Neural cell (in vitro differentiated cells): ENCODE measurements around the gene NOTCH2.

Experiments used
- CTCF ChIP-seq: fragments of 450-650 bp; IDR thresholded peaks from 2 replicates; pipeline ENCODE4 v1.5.1; 2014; ENCODE audit warnings: antibody characterized with exemption, mild to moderate bottlenecking, moderate library complexity; ENCODE audit not compliant: poor library complexity, severe bottlenecking
- EP300 ChIP-seq: fragments of 450-650 bp; conservative IDR thresholded peaks from 2 replicates; pipeline ENCODE4 v1.6.1; 2014; ENCODE audit warnings: antibody characterized with exemption, mild to moderate bottlenecking, moderate library complexity; ENCODE audit not compliant: poor library complexity, severe bottlenecking
- EZH2 ChIP-seq: fragments of 200-600, 300-800 bp; shearing (Covaris generic), sonication (generic); IDR thresholded peaks from 2 replicates; pipeline ENCODE4 v1.6.1; 2014; ENCODE audit warnings: antibody characterized with exemption, low read length, borderline replicate concordance, mild to moderate bottlenecking; ENCODE audit not compliant: insufficient read depth, poor library complexity, severe bottlenecking
- MXI1 ChIP-seq: fragments of 450-650 bp; conservative IDR thresholded peaks from 2 replicates; pipeline ENCODE4 v1.6.1; 2014; ENCODE audit warnings: antibody characterized with exemption, mild to moderate bottlenecking; ENCODE audit not compliant: poor library complexity, severe bottlenecking
- REST ChIP-seq: IDR thresholded peaks from 2 replicates; pipeline ENCODE4 v1.6.1; 2012; ENCODE audit warnings: borderline replicate concordance
- TAF1 ChIP-seq: IDR thresholded peaks from 2 replicates; pipeline ENCODE4 v1.6.1; 2012; ENCODE audit warnings: low read depth

GRCh38 chr1:119984771-119985170 is 84.7 kb downstream of the NOTCH2 start:
- no peak for TF ChIP-seq CTCF
- no peak for TF ChIP-seq MXI1
- no peak for TF ChIP-seq EZH2
- TF ChIP-seq EP300, result no peak
- no peak for TF ChIP-seq TAF1
- no peak for TF ChIP-seq REST
